PC-9 (cell line): ENCODE data around the gene PDE4D. TPM values are rescaled to one million over a fixed set of nuclear protein-coding genes. Genes with fewer than 3 reads are reported as not detected.

Source experiments
- BruUV-seq: library from RNA; stranded (reverse); fragments of 400-500 nt; replicated peaks from 2 replicates; lab custom pipeline; 2021; lab: Mats Ljungman, UMichigan
- CTCF ChIA-PET: fragments of 300-600 bp; sonication (Branson Sonifier 250); formaldehyde crosslinking; loops from one replicate; lab custom pipeline; 2022; ENCODE audit warnings: antibody characterized with exemption; lab: Charles Lee
- POLR2A ChIA-PET: fragments of 300-600 bp; sonication (Branson Sonifier 250); formaldehyde crosslinking; loops from one replicate; lab custom pipeline; 2022; ENCODE audit warnings: antibody characterized with exemption; ENCODE audit not compliant: unreplicated experiment; lab: Charles Lee
- DNase-seq, 2 experiments: peaks; one replicate each; pipeline versions ENCODE4 v3.0.0 to v3.0.0-alpha.2; 2015 to 2022; ENCODE audit warnings: mixed read lengths in 1 of 2
- H2AFZ ChIP-seq: fragments of 200-600 bp; sonication (generic); 2 replicates; pipeline ENCODE4 v1.8.1; 2017; ENCODE audit warnings: antibody characterized with exemption
- H3F3A ChIP-seq: fragments of 200-600 bp; sonication (generic); 2 replicates; pipeline ENCODE4 v1.8.1; 2017; ENCODE audit warnings: antibody characterized with exemption, mild to moderate bottlenecking, low read depth; ENCODE audit not compliant: insufficient read depth
- H3K27ac ChIP-seq: fragments of 200-600 bp; sonication (generic); 2 replicates; pipeline ENCODE4 v1.6.1; 2016; ENCODE audit warnings: mixed run types
- H3K27me3 ChIP-seq: fragments of 200-600 bp; sonication (generic); 2 replicates; pipeline ENCODE4 v1.6.1; 2016; ENCODE audit warnings: low read depth, mixed run types; ENCODE audit not compliant: insufficient read depth
- H3K36me3 ChIP-seq: fragments of 200-600 bp; sonication (generic); 2 replicates; pipeline ENCODE4 v1.6.1; 2016; ENCODE audit warnings: low read depth, mixed run types
- H3K4me1 ChIP-seq: fragments of 200-600 bp; sonication (generic); replicated peaks from 2 replicates; pipeline ENCODE4 v1.6.1; 2016; ENCODE audit warnings: mixed run types; ENCODE audit not compliant: insufficient read depth
- H3K4me2 ChIP-seq: fragments of 200-600 bp; sonication (generic); 2 replicates; pipeline ENCODE4 v1.6.1; 2017; ENCODE audit warnings: mixed run types
- H3K4me3 ChIP-seq: fragments of 200-600 bp; sonication (generic); 2 replicates; pipeline ENCODE4 v1.6.1; 2016; ENCODE audit warnings: mixed run types
- H3K79me2 ChIP-seq: fragments of 200-600 bp; sonication (generic); 2 replicates; pipeline ENCODE4 v1.6.1; 2017; ENCODE audit warnings: low read depth, mixed run types
- H3K9me2 ChIP-seq: fragments of 200-600 bp; sonication (generic); 2 replicates; pipeline ENCODE4 v1.8.1; 2017; ENCODE audit warnings: mild to moderate bottlenecking; ENCODE audit not compliant: insufficient read depth
- H3K9me3 ChIP-seq: fragments of 200-600 bp; sonication (generic); 2 replicates; pipeline ENCODE4 v1.8.1; 2016; ENCODE audit warnings: low read depth; ENCODE audit not compliant: insufficient read depth
- H4K20me1 ChIP-seq: fragments of 200-600 bp; sonication (generic); 2 replicates; pipeline ENCODE4 v1.8.1; 2017; ENCODE audit not compliant: insufficient read depth
- EZH2 ChIP-seq: fragments of 200-600 bp; sonication (generic); IDR thresholded peaks from 2 replicates; pipeline ENCODE4 v1.8.0; 2017; ENCODE audit warnings: antibody characterized with exemption, low read depth
- intact Hi-C: fragments of 100-400 bp; cut with micrococcal nuclease; formaldehyde crosslinking; loops from one replicate; pipeline ENCODE4 v1.10.0; 2022; ENCODE audit not compliant: unreplicated experiment
- total RNA-seq: library from RNA; stranded (reverse); gene quantifications from 2 replicates; pipeline ENCODE4 v1.2.3, GENCODE V29; 2021
- TF ChIP-seq, protein P1 (sequence below): fragments of 200-600 bp; sonication (generic); conservative IDR thresholded peaks from 2 replicates; pipeline ENCODE4 v1.6.1; 2017; ENCODE audit warnings: mixed run types, antibody characterized with exemption, mild to moderate bottlenecking, moderate library complexity

Gene PDE4D
- total RNA-seq, 1 experiment from 2014 or later: 9.8 TPM

DNA sequence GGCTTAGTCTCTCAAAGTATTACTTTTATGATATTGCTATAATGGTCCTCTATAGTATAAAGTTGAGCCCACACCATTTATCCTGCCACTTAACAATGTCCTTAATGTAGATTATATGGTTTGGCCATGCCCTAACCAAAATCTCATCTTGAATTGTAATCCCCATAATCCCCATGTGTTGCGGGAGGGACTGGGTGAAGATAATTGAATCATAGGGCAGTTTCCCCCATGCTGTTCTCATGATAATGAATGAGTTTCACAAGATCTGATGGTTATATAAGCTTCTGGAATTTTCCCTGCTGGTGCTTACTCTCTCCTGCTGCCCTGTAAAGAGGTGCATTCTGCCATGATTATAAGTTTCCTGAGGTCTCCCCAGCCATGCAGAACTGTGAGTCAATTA lies 811.8 kb downstream of the PDE4D start:
- no peak for DNase-seq
- H3K4me2 ChIP-seq: no peak overlapping the region
- no peaks in the 10 kb centered on the region for H4K20me1 ChIP-seq
- H3K27ac ChIP-seq: no peak overlapping the region
- ChIA-PET POLR2A (no interaction called here), CTCF (no interaction called here)
- BruUV-seq: no TSS peak
- H2AFZ ChIP-seq: no peak overlapping the region
- H3K4me3 ChIP-seq: no peak overlapping the region
- no peaks in the 10 kb centered on the region for H3K36me3 ChIP-seq
- H3K4me1 ChIP-seq: no peaks in the 10 kb centered on the region
- TF ChIP-seq, protein P1, sequence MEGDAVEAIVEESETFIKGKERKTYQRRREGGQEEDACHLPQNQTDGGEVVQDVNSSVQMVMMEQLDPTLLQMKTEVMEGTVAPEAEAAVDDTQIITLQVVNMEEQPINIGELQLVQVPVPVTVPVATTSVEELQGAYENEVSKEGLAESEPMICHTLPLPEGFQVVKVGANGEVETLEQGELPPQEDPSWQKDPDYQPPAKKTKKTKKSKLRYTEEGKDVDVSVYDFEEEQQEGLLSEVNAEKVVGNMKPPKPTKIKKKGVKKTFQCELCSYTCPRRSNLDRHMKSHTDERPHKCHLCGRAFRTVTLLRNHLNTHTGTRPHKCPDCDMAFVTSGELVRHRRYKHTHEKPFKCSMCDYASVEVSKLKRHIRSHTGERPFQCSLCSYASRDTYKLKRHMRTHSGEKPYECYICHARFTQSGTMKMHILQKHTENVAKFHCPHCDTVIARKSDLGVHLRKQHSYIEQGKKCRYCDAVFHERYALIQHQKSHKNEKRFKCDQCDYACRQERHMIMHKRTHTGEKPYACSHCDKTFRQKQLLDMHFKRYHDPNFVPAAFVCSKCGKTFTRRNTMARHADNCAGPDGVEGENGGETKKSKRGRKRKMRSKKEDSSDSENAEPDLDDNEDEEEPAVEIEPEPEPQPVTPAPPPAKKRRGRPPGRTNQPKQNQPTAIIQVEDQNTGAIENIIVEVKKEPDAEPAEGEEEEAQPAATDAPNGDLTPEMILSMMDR: no peak
- intact Hi-C loops: no loop called here
- 0 out of 2 replicates have a peak, but pooled peaks cover 5% of the 10 kb centered on the region for H3F3A ChIP-seq
- H3K79me2 ChIP-seq: no peaks in the 10 kb centered on the region
- H3K9me2 ChIP-seq: no peaks in the 10 kb centered on the region
- H3K9me3 ChIP-seq: no peaks in the 10 kb centered on the region
- H3K27me3 ChIP-seq: no peaks in the 10 kb centered on the region

DNA sequence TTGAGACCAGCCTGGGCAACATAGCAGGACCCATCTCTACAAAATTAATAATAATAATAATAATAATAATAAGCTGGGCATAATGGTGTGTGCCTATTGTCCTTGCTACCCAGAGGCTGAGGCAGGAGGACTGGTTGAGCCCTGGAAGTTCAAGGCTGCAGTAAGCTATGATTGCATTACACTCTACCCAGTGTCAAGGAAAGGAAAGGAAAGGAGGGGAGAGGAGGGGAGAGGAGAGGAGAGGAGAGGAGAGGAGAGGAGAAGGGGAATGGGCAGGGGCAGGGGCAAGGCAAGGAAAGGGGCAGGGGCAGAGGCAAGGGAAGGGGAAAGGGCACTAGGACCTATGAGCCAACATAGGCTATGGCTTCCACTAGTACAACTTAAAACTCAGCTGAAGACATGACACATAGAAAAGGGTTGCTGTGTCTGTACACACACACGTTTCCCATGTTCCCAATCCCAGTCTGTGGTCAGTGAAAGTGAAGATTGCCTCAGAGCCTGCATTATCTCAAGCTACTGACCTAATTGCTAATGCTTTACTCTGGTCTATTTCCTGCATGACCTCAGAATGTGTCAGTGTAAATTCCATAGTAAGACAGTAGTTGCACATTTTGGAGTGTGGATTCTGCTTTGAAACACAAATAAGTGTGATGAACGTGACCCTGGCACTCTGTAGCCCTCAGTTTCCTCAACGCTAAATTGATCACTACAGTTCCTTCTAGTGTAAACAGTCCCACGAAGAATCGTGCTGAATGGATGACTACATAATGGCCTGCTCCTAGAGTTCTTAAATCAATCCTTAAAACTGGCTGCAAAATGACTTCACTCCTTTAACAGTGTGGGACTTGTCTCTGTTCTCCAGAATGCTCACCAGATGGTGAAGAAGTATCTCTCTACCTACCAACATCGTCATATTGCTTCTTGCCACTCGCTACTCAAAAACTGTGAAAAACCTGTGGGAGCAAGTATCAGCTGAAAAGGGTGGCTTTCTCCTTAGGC lies 813.6 kb downstream of the PDE4D start:
- Histone ChIP-seq H3F3A (0 out of 2 replicates have a peak, but pooled peaks cover 5% of the 10 kb centered on the region), H2AFZ (no peak overlapping the region), H3K36me3 (no peaks in the 10 kb centered on the region), H3K9me3 (no peaks in the 10 kb centered on the region), H4K20me1 (no peaks in the 10 kb centered on the region), H3K79me2 (no peaks in the 10 kb centered on the region), H3K4me3 (no peak overlapping the region), H3K9me2 (no peaks in the 10 kb centered on the region), H3K4me1 (no peaks in the 10 kb centered on the region), H3K27ac (no peak overlapping the region), H3K4me2 (no peak overlapping the region), H3K27me3 (no peaks in the 10 kb centered on the region)
- no peak for TF ChIP-seq EZH2
- TF ChIP-seq, protein P1: no peak
- ChIA-PET POLR2A (no interaction called here), CTCF (no interaction called here)
- intact Hi-C loops: no loop called here
- DNase-seq: peak in 1 of 2 experiments; percentile 50
- no TSS peak for BruUV-seq

DNA sequence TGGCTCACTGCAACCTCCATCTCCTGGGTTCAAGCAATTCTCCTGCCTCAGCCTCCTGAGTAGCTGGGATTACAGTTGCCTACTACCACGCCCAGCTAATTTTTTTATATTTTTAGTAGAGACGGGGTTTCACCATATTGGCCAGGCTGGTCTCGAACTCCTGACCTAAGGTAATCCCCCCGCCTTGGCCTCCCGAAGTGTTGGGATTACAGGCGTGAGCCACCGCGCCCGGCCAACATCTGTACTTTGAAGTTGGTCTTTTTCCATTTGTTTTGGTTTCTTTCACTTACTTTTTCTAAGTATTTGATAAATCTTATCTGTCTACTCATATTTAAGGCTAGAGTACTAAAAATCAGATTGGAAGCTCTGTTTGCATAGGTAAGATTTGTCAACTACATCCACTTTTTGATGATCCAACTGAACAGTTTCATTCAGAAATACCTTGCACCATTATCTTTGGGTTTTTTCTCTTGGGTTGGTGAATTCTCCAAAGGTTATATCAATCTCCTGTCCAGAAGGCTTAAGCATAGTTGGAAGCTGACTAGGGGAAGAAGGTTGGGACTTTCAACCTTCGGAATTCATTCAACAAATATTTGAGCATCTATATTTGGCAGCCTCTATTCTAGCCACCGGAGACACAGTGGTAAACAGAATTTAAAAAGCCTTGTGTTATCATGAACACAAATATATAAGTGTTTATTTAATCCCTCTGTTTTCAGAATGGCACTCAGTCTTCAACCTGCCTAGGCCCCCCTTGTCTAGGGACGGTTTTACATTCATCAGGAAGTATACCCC lies 821.6 kb downstream of the PDE4D start:
- Histone ChIP-seq H3K9me3 (no peaks in the 10 kb centered on the region), H3K27ac (no peak overlapping the region), H3K4me3 (no peak overlapping the region), H2AFZ (no peak overlapping the region), H3K9me2 (no peaks in the 10 kb centered on the region), H3K36me3 (no peaks in the 10 kb centered on the region), H3K79me2 (no peaks in the 10 kb centered on the region), H3F3A (no peaks in the 10 kb centered on the region), H3K27me3 (no peaks in the 10 kb centered on the region), H4K20me1 (no peaks in the 10 kb centered on the region), H3K4me1 (no peaks in the 10 kb centered on the region), H3K4me2 (no peak overlapping the region)
- no TSS peak for BruUV-seq
- POLR2A ChIA-PET: interaction anchor here (0.6 kb wide), 1 partner anchor 36 kb away, joined by 4 read pairs; no protein-coding TSS in a partner anchor
- intact Hi-C loops: no loop called here
- TF ChIP-seq EZH2: no peak
- TF ChIP-seq, protein P1: no peak
- no peak for DNase-seq
- CTCF ChIA-PET: no interaction called here
